Fibroblast of lung (primary cell): ENCODE data around the gene PROSER2.

Experiments
- EZH2 ChIP-seq: IDR thresholded peaks from 2 replicates; pipeline ENCODE4 v1.5.1; 2012; ENCODE audit warnings: low read length, control low read depth, mild to moderate bottlenecking; ENCODE audit errors: missing control alignments
- TF ChIP-seq, protein P1 (sequence below), 2 donors: IDR thresholded peaks in 1 of 2; conservative IDR thresholded peaks in 1 of 2; 1 replicate in 1 of 2; 2 replicates in 1 of 2; pipeline ENCODE4 v1.5.1; 2011 to 2012; ENCODE audit warnings: low read length in 2 of 2, control low read depth in 1 of 2, inconsistent platforms in 1 of 2, low read depth in 1 of 2, mild to moderate bottlenecking in 1 of 2

DNA sequence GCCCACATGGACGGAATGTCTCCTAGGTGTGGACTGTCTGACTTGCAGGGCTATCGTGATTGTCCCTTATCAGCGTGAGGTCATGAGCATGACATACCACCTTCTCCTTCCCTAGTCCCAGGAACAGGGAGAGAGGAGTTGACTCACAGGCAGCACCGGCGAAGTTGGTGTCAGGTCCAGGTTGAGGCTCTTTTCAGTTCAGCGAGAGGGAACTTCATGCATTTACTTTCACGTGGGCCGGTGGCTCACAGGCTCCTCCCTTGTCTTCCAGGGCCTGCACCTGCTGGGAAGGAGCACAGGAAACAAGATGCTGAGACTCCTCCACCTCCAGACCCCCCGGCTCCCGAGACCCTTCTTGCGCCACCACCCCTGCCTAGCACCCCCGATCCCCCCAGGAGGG, 46.1 kb downstream of the PROSER2 start:
- TF ChIP-seq, protein P1, sequence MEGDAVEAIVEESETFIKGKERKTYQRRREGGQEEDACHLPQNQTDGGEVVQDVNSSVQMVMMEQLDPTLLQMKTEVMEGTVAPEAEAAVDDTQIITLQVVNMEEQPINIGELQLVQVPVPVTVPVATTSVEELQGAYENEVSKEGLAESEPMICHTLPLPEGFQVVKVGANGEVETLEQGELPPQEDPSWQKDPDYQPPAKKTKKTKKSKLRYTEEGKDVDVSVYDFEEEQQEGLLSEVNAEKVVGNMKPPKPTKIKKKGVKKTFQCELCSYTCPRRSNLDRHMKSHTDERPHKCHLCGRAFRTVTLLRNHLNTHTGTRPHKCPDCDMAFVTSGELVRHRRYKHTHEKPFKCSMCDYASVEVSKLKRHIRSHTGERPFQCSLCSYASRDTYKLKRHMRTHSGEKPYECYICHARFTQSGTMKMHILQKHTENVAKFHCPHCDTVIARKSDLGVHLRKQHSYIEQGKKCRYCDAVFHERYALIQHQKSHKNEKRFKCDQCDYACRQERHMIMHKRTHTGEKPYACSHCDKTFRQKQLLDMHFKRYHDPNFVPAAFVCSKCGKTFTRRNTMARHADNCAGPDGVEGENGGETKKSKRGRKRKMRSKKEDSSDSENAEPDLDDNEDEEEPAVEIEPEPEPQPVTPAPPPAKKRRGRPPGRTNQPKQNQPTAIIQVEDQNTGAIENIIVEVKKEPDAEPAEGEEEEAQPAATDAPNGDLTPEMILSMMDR (conservative IDR thresholded peaks at IDR 0.05 in 1 of 2, IDR thresholded peaks at IDR 0.05 in 1 of 2; ENCODE audit: low read depth in 1 of 2, low read length in 2 of 2): no peak
- no peak for TF ChIP-seq EZH2
